Osteocyte (in vitro differentiated cells): Measurements from ENCODE around the gene CACNB1. TPM values are rescaled to one million over a fixed set of nuclear protein-coding genes. Genes with fewer than 3 reads are reported as not detected.
"Not testable (repeated sequence)": the region's sequence is repeated elsewhere in the genome, so short reads cannot be mapped to it uniquely, and the experiment has no call there.

Experiments used
- DNase-seq: peaks from one replicate; pipeline ENCODE4 v3.0.0; 2021; ENCODE audit warnings: mixed read lengths; ENCODE audit not compliant: unreplicated experiment; ENCODE audit errors: extremely low spot score
- H3K27ac Mint-ChIP-seq: one replicate; pipeline ENCODE4 v1.8.0; 2021; ENCODE audit warnings: mild to moderate bottlenecking, mixed read lengths; ENCODE audit not compliant: unreplicated experiment
- H3K27me3 Mint-ChIP-seq: one replicate; pipeline ENCODE4 v1.8.0; 2021; ENCODE audit warnings: mixed read lengths; ENCODE audit not compliant: unreplicated experiment
- H3K36me3 Mint-ChIP-seq: one replicate; pipeline ENCODE4 v1.8.0; 2021; ENCODE audit warnings: mixed read lengths; ENCODE audit not compliant: unreplicated experiment
- H3K4me1 Mint-ChIP-seq: one replicate; pipeline ENCODE4 v1.8.0; 2021; ENCODE audit warnings: mixed read lengths; ENCODE audit not compliant: unreplicated experiment
- H3K4me3 Mint-ChIP-seq: one replicate; pipeline ENCODE4 v1.8.0; 2021; ENCODE audit warnings: mild to moderate bottlenecking, moderate library complexity, mixed read lengths; ENCODE audit not compliant: unreplicated experiment
- H3K9me3 Mint-ChIP-seq: one replicate; pipeline ENCODE4 v1.8.0; 2021; ENCODE audit warnings: mixed read lengths; ENCODE audit not compliant: unreplicated experiment
- total RNA-seq: library from RNA; stranded (reverse); gene quantifications from 2 replicates; pipeline ENCODE4 v1.2.1, GENCODE V29; 2021
- TF ChIP-seq, protein P1 (sequence below): fragments of 200-600 bp; sonication (generic); IDR thresholded peaks from 2 replicates; pipeline ENCODE4 v1.5.0; 2021; ENCODE audit warnings: antibody characterized with exemption, mild to moderate bottlenecking, moderate library complexity

Gene CACNB1
- total RNA-seq, 1 donor from 2014 or later, result 15.4 TPM

- no peak overlapping the region for H3K4me3 Mint-ChIP-seq
- peak overlapping the region; percentile 94 for H3K27ac Mint-ChIP-seq
- no peak for DNase-seq
These were observed 65.9 kb downstream of the CACNB1 start for GRCh38 chr17:39131616-39132015.

DNA sequence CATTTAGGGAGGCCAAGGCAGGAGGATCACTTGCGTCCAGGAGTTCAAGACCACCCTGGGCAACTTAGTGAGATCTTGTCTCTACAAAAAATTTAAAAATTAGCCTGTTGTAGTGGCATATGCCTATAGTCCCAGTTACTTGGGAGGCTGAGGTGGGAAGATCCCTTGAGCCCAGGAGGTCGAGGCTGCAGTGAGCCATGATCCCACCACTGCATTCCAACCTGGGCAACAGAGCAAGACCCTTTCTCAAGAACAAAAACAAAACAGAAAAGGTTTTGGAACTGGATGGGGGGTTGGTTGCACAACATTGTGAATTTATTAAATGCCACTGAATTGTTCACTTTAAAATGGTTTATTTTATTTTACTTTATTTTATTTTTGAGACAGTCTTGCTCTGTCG is 67.3 kb downstream of the CACNB1 start:
- Mint-ChIP-seq H3K27ac (no peak overlapping the region), H3K36me3 (no peaks in the 10 kb centered on the region), H3K4me3 (no peak overlapping the region), H3K9me3 (no peaks in the 10 kb centered on the region), H3K27me3 (no peaks in the 10 kb centered on the region), H3K4me1 (peaks cover 29% of the 10 kb centered on the region)
- TF ChIP-seq, protein P1, sequence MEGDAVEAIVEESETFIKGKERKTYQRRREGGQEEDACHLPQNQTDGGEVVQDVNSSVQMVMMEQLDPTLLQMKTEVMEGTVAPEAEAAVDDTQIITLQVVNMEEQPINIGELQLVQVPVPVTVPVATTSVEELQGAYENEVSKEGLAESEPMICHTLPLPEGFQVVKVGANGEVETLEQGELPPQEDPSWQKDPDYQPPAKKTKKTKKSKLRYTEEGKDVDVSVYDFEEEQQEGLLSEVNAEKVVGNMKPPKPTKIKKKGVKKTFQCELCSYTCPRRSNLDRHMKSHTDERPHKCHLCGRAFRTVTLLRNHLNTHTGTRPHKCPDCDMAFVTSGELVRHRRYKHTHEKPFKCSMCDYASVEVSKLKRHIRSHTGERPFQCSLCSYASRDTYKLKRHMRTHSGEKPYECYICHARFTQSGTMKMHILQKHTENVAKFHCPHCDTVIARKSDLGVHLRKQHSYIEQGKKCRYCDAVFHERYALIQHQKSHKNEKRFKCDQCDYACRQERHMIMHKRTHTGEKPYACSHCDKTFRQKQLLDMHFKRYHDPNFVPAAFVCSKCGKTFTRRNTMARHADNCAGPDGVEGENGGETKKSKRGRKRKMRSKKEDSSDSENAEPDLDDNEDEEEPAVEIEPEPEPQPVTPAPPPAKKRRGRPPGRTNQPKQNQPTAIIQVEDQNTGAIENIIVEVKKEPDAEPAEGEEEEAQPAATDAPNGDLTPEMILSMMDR, result no peak
- DNase-seq, result no peak

More at GRCh38 chr17:39131616-39132015, 65.9 kb downstream of the CACNB1 start:
- Mint-ChIP-seq H3K4me1 (peaks cover 30% of the 10 kb centered on the region), H3K9me3 (no peaks in the 10 kb centered on the region), H3K27me3 (no peaks in the 10 kb centered on the region), H3K36me3 (no peaks in the 10 kb centered on the region)
- TF ChIP-seq, protein P1, result no peak

DNA sequence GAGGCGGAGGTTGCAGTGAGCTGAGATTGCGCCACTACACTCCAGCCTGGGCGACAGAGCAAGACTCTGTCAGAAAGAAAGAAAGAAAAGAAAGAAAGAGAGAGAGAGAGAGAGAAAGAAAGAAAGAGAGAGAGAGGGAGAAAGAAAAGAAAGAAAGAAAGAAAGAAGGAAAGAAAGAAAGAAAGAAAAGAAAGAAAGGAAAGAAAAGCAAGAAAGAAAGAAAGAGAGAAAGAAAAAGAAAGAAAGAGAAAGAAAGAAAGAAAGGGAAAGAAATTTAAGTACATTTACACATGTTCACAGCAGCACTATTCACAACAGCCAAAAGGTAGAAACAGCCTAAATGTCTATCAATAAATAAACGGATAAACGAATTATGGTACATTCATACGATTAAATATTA is 67.9 kb downstream of the CACNB1 start:
- not testable (repeated sequence) for H3K27me3 Mint-ChIP-seq, H3K4me3 Mint-ChIP-seq, H3K27ac Mint-ChIP-seq, H3K9me3 Mint-ChIP-seq, DNase-seq, H3K36me3 Mint-ChIP-seq
- peaks cover 26% of the 10 kb centered on the region for H3K4me1 Mint-ChIP-seq

- Mint-ChIP-seq H3K4me3 (no peak overlapping the region), H3K36me3 (no peaks in the 10 kb centered on the region), H3K9me3 (no peaks in the 10 kb centered on the region), H3K27me3 (no peaks in the 10 kb centered on the region), H3K4me1 (peaks cover 10% of the 10 kb centered on the region), H3K27ac (no peak overlapping the region)
- TF ChIP-seq, protein P1, result no peak
- no peak for DNase-seq
These were observed 71.0 kb downstream of the CACNB1 start for GRCh38 chr17:39126436-39126835.

DNA sequence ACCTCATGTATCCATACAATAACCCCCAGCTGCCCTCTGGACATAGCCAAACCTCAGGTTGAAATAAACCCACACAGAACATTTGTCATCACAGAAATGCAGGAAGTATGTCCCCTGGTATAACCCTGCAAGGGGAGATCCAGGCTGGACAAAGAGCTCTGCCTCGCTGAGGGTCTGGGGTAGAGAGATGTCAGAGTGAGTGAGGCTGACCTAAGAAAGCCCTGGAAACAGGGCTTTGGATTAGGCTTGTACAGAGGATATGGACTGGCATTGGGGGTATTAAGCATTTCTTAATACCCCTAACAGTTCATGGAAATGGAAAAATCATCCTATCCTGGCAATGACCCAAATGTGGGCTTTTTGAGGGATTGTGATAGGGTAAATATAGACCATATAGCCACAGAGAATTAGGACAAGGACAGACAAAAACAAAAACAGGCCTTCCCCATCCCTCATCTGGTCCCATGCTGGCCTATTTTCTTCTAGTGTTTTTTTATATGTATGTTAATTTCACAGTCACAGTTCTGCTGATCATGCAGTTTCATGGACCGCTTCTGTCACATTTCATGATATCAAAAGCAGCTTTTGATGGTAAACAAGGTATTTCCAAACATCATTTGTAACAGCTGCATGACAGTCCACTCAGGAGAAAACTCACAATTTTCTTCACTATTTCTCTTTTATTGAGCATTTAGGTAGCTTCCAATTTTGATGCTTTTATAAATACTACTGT is 72.2 kb downstream of the CACNB1 start:
- no peaks in the 10 kb centered on the region for H3K9me3 Mint-ChIP-seq
- peaks cover 1% of the 10 kb centered on the region for H3K4me1 Mint-ChIP-seq
- TF ChIP-seq, protein P1, result no peak
- no peaks in the 10 kb centered on the region for H3K27me3 Mint-ChIP-seq
- H3K36me3 Mint-ChIP-seq, result no peaks in the 10 kb centered on the region
- no peak for DNase-seq
- no peak overlapping the region for H3K4me3 Mint-ChIP-seq
- no peak overlapping the region for H3K27ac Mint-ChIP-seq
